HG03442 (cell line): ENCODE data around the gene GEMIN8.
A peak's percentile ranks its signal among the peaks of the same experiment; 100 is the strongest.

Experiments
- ATAC-seq: cut with Tn5 transposase; IDR thresholded peaks from one replicate; pipeline ENCODE4 v1.9.1; 2021; ENCODE audit warnings: mild to moderate bottlenecking, moderate library complexity; ENCODE audit not compliant: unreplicated experiment

The GEMIN8 gene

DNA sequence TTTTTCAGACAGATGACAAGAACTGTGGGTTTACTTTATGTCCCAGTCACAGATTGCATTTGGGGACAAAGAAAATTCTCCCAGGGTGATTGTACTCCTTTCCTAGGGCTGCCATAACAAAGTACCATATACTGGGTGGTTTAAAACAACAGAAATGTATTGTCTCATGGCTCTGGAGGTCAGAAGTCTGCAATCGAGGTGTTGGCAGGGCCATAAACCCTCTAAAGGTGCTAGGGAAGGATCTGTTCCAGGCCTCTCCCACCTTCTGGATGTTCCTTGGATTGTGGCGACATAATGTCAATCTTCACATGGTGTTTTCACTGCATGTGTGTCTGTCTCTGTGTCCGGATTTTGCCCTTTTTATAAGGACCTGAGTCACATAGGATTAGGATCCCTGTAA, 12.3 kb downstream of the GEMIN8 start:
- ATAC-seq, result no peak

- ATAC-seq, result no peak
These were observed 13.8 kb downstream of the GEMIN8 start for GRCh38 chrX:14015941-14016340.

GRCh38 chrX:14015294-14015693, 14.4 kb downstream of the GEMIN8 start:
- ATAC-seq, result no peak

DNA sequence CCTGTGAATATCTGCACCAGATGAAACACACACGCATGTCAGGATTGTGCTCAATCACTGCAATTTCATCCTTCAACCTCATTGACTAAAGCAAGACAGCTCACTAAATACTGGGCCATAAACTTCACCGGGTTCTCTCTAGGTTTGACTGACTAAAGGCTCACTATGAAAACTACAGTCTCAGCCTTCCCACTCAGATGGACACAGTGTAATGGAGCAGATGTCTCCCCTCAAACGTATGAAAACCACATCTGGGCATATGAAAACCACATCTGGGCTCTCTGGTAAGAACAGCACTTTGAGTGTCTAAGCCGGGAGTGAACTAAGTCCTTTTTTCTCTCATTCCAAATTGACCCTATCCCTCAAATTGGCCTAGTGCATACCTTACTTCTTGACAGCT, 15.2 kb downstream of the GEMIN8 start:
- ATAC-seq, result no peak

DNA sequence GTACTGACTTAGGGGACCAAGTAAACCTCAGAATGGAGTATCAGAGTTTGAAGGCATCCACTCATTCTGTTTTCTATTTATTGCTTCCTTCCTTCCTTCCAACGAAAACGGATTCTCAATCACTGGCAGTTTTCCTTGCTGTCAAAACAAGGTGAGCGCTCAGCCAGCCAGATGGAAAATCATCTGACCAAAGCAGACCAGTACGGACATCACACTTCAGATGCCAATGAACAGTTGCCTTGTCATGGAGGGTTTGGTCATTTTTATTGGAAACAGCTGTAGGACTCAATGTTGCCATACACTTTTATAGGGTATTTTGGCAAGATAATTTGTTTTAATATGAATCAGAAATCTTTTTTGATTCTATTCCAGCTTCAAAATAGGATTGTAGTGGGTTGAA, 16.6 kb downstream of the GEMIN8 start:
- no peak for ATAC-seq

- no peak for ATAC-seq
These were observed 19.1 kb downstream of the GEMIN8 start for GRCh38 chrX:14010566-14010965.

DNA sequence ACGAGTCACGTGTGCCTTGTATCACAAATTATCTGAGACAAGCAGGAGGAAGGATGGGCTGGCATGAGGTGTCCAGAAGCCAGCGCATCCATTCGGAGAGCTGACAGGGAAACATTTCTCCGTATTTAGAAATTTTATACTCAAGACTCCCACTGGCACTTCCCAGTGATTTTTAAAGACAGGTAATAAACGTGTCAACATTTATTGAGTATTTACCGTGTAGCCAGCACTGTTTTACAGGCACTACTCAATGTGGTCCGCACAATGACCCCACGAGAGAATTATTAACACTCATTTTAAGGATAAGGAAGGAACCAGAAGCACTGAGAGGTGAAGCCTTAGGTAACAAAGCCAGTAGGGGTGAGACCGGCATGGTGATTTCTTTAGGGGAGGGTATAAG, 23.2 kb downstream of the GEMIN8 start:
- no peak for ATAC-seq

DNA sequence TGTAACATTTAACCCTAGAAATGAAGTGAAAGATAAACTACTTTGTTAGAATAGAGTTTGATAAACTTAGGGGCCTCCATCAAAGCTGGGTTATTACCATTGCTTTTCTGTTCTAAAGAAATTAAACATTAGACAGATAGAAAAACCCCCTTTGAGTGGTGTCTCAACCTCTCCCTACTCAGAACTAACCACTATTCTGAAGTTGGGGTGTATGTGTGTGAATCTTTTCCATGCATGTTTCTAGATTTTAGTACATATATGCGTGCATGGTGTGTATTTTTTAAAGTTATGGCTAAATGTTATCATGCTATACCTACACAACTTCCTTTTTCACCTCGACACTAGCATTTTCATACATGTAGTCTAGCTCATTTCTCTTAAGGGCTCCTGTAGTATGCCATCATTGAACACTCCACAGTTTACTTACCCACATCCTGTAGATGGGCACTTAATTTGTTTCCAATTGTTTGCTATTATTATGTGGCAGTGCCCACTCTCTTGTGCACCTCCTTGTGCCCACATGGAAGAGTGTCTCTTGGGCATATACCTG, 25.7 kb downstream of the GEMIN8 start:
- ATAC-seq, result no peak

DNA sequence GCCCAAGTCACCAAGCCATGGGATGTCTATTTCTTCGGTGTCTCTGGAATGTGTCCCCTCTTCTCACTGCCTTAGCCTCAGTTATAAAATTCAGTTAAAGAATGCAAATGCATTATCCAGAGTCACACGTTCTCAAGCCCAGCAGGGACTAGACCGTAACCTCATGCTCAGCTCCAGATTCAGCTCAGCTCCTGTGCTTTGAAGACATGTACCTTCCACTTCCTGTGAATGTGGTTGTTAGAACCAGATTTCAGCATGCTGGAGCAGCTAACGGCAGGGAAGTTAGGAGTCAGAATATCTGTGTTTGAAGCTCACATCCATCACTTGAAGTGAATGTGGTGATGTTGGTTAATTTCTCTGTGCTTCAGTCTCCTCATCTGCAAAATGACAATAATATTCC, 26.7 kb downstream of the GEMIN8 start:
- ATAC-seq, result no peak

- no peak for ATAC-seq
These were observed 33.0 kb downstream of the GEMIN8 start for GRCh38 chrX:13996650-13997049.

GRCh38 chrX:13994536-13995080, 35.1 kb downstream of the GEMIN8 start:
- no peak for ATAC-seq

- ATAC-seq, result no peak
These were observed 35.6 kb downstream of the GEMIN8 start for GRCh38 chrX:13994104-13994503.

- no peak for ATAC-seq
These were observed 39.4 kb downstream of the GEMIN8 start for GRCh38 chrX:13990126-13990800.

DNA sequence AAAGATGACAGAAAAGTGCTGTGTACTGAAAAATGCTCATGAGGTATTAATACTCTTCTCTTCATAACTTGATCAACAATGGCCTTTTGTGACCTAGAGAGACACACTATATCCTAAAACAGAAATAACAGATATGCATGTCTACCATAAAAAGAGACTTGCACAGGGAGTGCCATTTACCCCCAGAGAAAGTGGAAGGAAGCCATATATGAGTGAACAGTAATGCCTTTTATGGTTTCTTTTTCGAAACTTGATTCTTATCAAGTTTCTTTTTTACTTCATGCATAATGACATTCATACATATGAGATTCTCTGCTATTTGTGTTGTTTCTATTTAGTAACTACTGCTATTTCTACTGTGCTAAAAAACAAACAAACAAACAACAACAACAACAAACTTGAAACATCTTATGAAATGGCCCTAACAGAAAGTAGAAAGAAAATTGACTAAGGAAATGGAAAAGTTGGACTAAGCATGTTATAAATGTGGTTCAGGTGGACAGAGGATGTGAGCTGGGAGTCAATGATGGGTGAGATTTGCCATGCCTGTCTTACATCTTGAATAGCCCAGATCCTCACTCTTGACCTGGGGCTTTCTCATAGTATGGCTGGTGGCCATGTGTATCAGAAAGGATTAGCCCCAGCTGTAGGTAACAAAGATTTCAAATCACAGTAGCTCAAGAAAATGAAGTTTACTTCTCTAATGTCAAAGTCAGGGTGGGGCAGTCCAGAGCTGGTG, 43.8 kb downstream of the GEMIN8 start:
- ATAC-seq, result peak; percentile 77

- ATAC-seq, result no peak
These were observed 46.0 kb downstream of the GEMIN8 start for GRCh38 chrX:13983734-13984133.

DNA sequence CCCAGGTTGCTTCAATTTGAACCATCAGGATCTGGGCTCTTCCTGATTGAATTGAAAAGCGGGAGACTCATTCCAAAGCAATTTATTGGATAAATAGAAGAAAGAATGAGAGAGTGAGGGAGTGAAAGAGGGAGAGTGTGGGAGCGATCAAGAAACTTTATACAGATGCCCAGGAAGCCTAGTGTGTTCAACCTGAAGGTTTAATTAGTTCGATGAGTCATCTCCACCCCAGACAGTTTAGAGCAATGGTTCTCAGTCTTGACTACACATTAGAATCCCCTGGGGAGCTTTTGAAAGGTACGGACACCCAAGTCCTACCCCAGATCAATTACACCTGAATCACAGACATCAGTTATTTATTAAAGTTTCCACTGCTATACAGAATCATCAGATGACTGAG, 61.5 kb downstream of the GEMIN8 start:
- ATAC-seq, result no peak

GRCh38 chrX:13967636-13968035, 62.1 kb downstream of the GEMIN8 start:
- no peak for ATAC-seq

DNA sequence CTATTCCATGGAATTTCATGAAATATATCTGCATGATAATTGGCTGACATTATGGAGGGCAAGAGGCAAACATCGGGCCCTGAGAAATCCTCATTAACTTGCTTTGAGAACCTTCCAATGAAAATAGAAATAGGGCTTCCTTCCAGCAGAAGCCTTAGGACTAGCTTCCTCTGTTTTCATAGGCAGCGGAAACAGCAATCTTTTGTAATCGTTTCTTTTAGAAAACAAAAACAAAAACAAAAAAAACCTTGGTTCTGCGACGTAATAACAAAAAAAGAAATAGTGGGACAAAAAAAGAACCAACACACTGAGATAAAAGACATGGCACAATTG, 62.9 kb downstream of the GEMIN8 start:
- no peak for ATAC-seq

DNA sequence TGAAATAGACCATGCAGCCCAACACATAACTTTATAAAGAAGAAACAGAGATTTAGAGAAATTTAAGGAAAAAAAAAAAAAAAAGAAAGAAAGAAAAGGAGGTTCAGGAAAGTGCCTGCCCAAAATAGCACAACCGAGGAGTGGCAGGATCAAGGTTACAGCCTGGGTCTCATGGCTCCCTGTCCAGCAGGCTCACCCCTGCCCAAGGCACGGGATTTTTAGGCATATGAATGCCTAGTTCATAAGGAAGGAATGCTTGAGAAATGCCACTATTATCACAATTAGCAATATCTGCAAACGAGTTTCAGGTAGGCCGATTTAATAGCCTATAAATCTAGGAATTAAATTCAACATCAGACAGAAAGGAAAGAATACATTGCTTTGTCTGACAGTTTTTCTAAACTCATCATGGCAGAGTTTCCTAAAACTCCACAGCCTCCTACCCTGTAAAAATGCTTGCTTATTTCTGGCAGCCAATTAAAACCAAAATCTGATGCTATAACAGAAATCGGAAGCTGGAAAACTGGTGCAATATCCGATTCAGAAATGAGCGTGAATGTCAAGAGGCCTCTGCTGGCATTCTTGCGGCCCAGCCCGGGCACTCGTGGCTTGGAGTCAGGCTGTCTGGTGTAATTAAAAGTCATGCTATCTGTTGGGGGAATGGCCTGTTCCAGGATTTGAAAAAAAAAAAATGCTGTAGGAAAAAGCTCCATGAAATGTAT, 63.5 kb downstream of the GEMIN8 start:
- ATAC-seq, result no peak

- ATAC-seq, result no peak
These were observed 64.2 kb downstream of the GEMIN8 start for GRCh38 chrX:13965531-13965930.

GRCh38 chrX:13956998-13957397, 72.7 kb downstream of the GEMIN8 start:
- no peak for ATAC-seq
